ENCODE measurements around the gene CLDN5. TPM values are rescaled to one million over a fixed set of nuclear protein-coding genes. Genes with fewer than 3 reads are reported as not detected.

CLDN5 gene
- total and polyA plus RNA-seq, 2 donors (not counting 1 experiment from before 2014, with no cell fraction given), result not detected

- Histone ChIP-seq H3K4me1 (ENCODE audit: control insufficient read depth in 2 of 2, insufficient read depth in 2 of 2, low read length in 2 of 2) (peaks cover 12 to 14% of the 10 kb centered on the region in 2 donors), H3K27ac (ENCODE audit: low read length in 2 of 2) (no peak overlapping the region), H3K4me3 (ENCODE audit: control extremely low read depth in 1 of 5, extremely low read depth in 1 of 5, insufficient read depth in 1 of 5, low read depth in 2 of 5, low read length in 4 of 5) (no peak overlapping the region), H3K27me3 (replicated peaks in 1 of 4; ENCODE audit: control extremely low read depth in 1 of 4, control insufficient read depth in 3 of 4, insufficient read depth in 4 of 4, low read length in 3 of 4) (no peaks in the 10 kb centered on the region), H2AFZ (ENCODE audit: insufficient read depth, low read depth, low read length, poor library complexity, severe bottlenecking) (no peak overlapping the region), H3K9ac (ENCODE audit: low read length) (no peak overlapping the region), H3K4me2 (replicated peaks; ENCODE audit: low read depth, low read length, poor library complexity, severe bottlenecking) (no peak overlapping the region), H4K20me1 (ENCODE audit: control insufficient read depth, insufficient read depth, low read length, poor library complexity, severe bottlenecking) (peaks cover 35% of the 10 kb centered on the region), H3K79me2 (ENCODE audit: control insufficient read depth, insufficient read depth, low read length) (peaks cover 75% of the 10 kb centered on the region), H3K36me3 (replicated peaks in 1 of 2; ENCODE audit: control extremely low read depth in 1 of 2, control insufficient read depth in 1 of 2, extremely low read depth in 1 of 2, insufficient read depth in 2 of 2, low read length in 1 of 2) (peaks cover 4 to 65% of the 10 kb centered on the region in 2 experiments), H3K9me3 (ENCODE audit: control extremely low read depth in 1 of 3, control insufficient read depth in 2 of 3, insufficient read depth in 1 of 3, low read length in 2 of 3) (no peaks in the 10 kb centered on the region)
- TF ChIP-seq EZH2 (IDR thresholded peaks at IDR 0.05; ENCODE audit: borderline replicate concordance, insufficient read depth, low read depth, low read length, poor library complexity, severe bottlenecking) (no peak), CTCF (IDR thresholded peaks at IDR 0.05) (no peak)
- DNase-seq (no peak), ATAC-seq (ENCODE audit: low read depth) (no peak)
- 77% methylated on average over 3 of the region's 3 CpGs for WGBS (ENCODE audit: insufficient coverage)
- ChIA-PET CTCF (interaction anchor here (1.1 to 2.4 kb wide), 4 partner anchors 156 to 294 kb away, joined by 3 to 13 read pairs (median 3); no protein-coding TSS in a partner anchor), POLR2A (no interaction called here)
- peaks cover 17% of the 10 kb centered on the region for H3K4me1 Mint-ChIP-seq
- no peak overlapping the region for H3K4me3 Mint-ChIP-seq
- H3K27me3 Mint-ChIP-seq, result no peaks in the 10 kb centered on the region
- no peak overlapping the region for H3K27ac Mint-ChIP-seq
- H3K9me3 Mint-ChIP-seq (ENCODE audit: insufficient read depth), result no peaks in the 10 kb centered on the region
- intact Hi-C loops (cut with micrococcal nuclease), result no loop called here
These were observed 50.6 kb downstream of the CLDN5 start for GRCh38 chr22:19473578-19473977.

Other genes with a start within 250 kb of the CLDN5 start
- 5.2 and 5.5 TPM in 2 replicates for gene CLTCL1, start 232.7 kb downstream of the CLDN5 start, total RNA-seq
- 1.0 and 1.7 TPM in 2 replicates for gene CLTCL1, start 232.7 kb downstream of the CLDN5 start, polyA plus RNA-seq
- gene HIRA, start 92.7 kb downstream of the CLDN5 start, total RNA-seq, result 34.5 and 40.8 TPM in 2 replicates
- gene HIRA, start 92.7 kb downstream of the CLDN5 start, polyA plus RNA-seq, result 28.3 and 35.8 TPM in 2 replicates
- 18.0 and 21.9 TPM in 2 replicates for gene MRPL40, start 91.9 kb downstream of the CLDN5 start, total RNA-seq
- gene MRPL40, start 91.9 kb downstream of the CLDN5 start, polyA plus RNA-seq, result 9.6 and 12.5 TPM in 2 replicates
- gene C22orf39, start 76.7 kb downstream of the CLDN5 start, total RNA-seq, result 47.2 and 55.1 TPM in 2 replicates
- gene C22orf39, start 76.7 kb downstream of the CLDN5 start, polyA plus RNA-seq, result 33.9 and 37.7 TPM in 2 replicates
- 43.5 and 44.2 TPM in 2 replicates for gene UFD1, start 45.2 kb downstream of the CLDN5 start, total RNA-seq
- 42.2 and 70.1 TPM in 2 replicates for gene UFD1, start 45.2 kb downstream of the CLDN5 start, polyA plus RNA-seq
- 0.49 and 0.56 TPM in 2 replicates for gene CDC45, start 44.5 kb downstream of the CLDN5 start, total RNA-seq
- gene CDC45, start 44.5 kb downstream of the CLDN5 start, polyA plus RNA-seq, result 0.61 and 1.4 TPM in 2 replicates
- gene SEPTIN5, start 190.1 kb upstream of the CLDN5 start, total RNA-seq, result not detected in 2 replicates
- gene SEPTIN5, start 190.1 kb upstream of the CLDN5 start, polyA plus RNA-seq, result 0.06 and 0.17 TPM in 2 replicates
- gene GP1BB, start 199.1 kb upstream of the CLDN5 start, total RNA-seq, result 0.27 TPM in 1 of 2 replicates, not detected in the other
- 0.31 and 4.3 TPM in 2 replicates for gene GP1BB, start 199.1 kb upstream of the CLDN5 start, polyA plus RNA-seq
- gene TBX1, start 236.4 kb upstream of the CLDN5 start, total RNA-seq, result not detected in 2 replicates
- not detected in 2 replicates for gene TBX1, start 236.4 kb upstream of the CLDN5 start, polyA plus RNA-seq